Activated CD8-positive, alpha-beta memory T cell treated with anti-CD3 and anti-CD28 coated beads, Interleukin-2, amount 10 ng/mL, durations not matched to agents 7 days and 5 days (primary cell): ENCODE data around the gene TCFL5. TPM values are rescaled to one million over a fixed set of nuclear protein-coding genes. Genes with fewer than 3 reads are reported as not detected.
A peak's percentile ranks its signal among the peaks of the same experiment; 100 is the strongest.

Experiments
- ATAC-seq: fragments of 150-1000 bp; cut with Tn5 transposase; one replicate; pipeline ENCODE4 v1.10.0; 2021; ENCODE audit warnings: moderate library complexity
- CTCF ChIA-PET: fragments of 350-600 bp; sonication (Branson Sonifier 250); formaldehyde crosslinking; loops from one replicate; lab custom pipeline; 2021; ENCODE audit warnings: antibody characterized with exemption; lab: Charles Lee
- DNase-seq: peaks from one replicate; pipeline ENCODE4 v3.0.0-alpha.2; 2020
- H3K27ac Mint-ChIP-seq: one replicate; pipeline ENCODE4 v1.8.0; 2021; ENCODE audit warnings: mild to moderate bottlenecking, mixed read lengths
- H3K27me3 Mint-ChIP-seq: one replicate; pipeline ENCODE4 v1.8.0; 2021; ENCODE audit warnings: mixed read lengths
- H3K36me3 Mint-ChIP-seq: one replicate; pipeline ENCODE4 v1.8.0; 2021; ENCODE audit warnings: mild to moderate bottlenecking, mixed read lengths
- H3K4me1 Mint-ChIP-seq: one replicate; pipeline ENCODE4 v1.8.0; 2021; ENCODE audit warnings: mixed read lengths
- H3K4me3 Mint-ChIP-seq: one replicate; pipeline ENCODE4 v1.8.0; 2021; ENCODE audit warnings: mild to moderate bottlenecking, moderate library complexity, mixed read lengths
- H3K9me3 Mint-ChIP-seq: one replicate; pipeline ENCODE4 v1.8.0; 2022; ENCODE audit warnings: low read depth, mixed read lengths
- total RNA-seq, 2 experiments: library from RNA; stranded (reverse); gene quantifications; one replicate each; pipeline ENCODE4 v1.2.3, GENCODE V29; 2021

The TCFL5 gene
- total RNA-seq, 2 experiments from 2014 or later, result 6.6 to 6.7 TPM

- Mint-ChIP-seq H3K4me1 (peaks cover 9% of the 10 kb centered on the region), H3K27ac (no peak overlapping the region), H3K4me3 (no peak overlapping the region), H3K36me3 (no peaks in the 10 kb centered on the region), H3K9me3 (no peaks in the 10 kb centered on the region), H3K27me3 (no peaks in the 10 kb centered on the region)
- CTCF ChIA-PET, result no interaction called here
- DNase-seq (no peak), ATAC-seq (no peak)
Observed at GRCh38 chr20:62830251-62830650, 31.4 kb downstream of the TCFL5 start.

- no peaks in the 10 kb centered on the region for H3K9me3 Mint-ChIP-seq
- no peaks in the 10 kb centered on the region for H3K36me3 Mint-ChIP-seq
- H3K4me1 Mint-ChIP-seq, result peaks cover 9% of the 10 kb centered on the region
- ATAC-seq (no peak), DNase-seq (no peak)
- H3K27ac Mint-ChIP-seq, result no peak overlapping the region
- no peak overlapping the region for H3K4me3 Mint-ChIP-seq
- CTCF ChIA-PET, result no interaction called here
- no peaks in the 10 kb centered on the region for H3K27me3 Mint-ChIP-seq
Observed at GRCh38 chr20:62829231-62830230, 32.1 kb downstream of the TCFL5 start.

GRCh38 chr20:62828511-62829230 lies 33.0 kb downstream of the TCFL5 start:
- CTCF ChIA-PET, result no interaction called here
- DNase-seq (no peak), ATAC-seq (no peak)
- Mint-ChIP-seq H3K4me3 (no peak overlapping the region), H3K27ac (no peak overlapping the region), H3K4me1 (peaks cover 9% of the 10 kb centered on the region), H3K9me3 (no peaks in the 10 kb centered on the region), H3K36me3 (no peaks in the 10 kb centered on the region), H3K27me3 (no peaks in the 10 kb centered on the region)

- ATAC-seq (no peak), DNase-seq (no peak)
- no peaks in the 10 kb centered on the region for H3K27me3 Mint-ChIP-seq
- CTCF ChIA-PET, result interaction anchor here (0.6 kb wide), 1 partner anchor 328 kb away, joined by 3 read pairs; no protein-coding TSS in a partner anchor
- no peak overlapping the region for H3K27ac Mint-ChIP-seq
- H3K9me3 Mint-ChIP-seq, result no peaks in the 10 kb centered on the region
- no peak overlapping the region for H3K4me3 Mint-ChIP-seq
- peaks cover 9% of the 10 kb centered on the region for H3K4me1 Mint-ChIP-seq
- no peaks in the 10 kb centered on the region for H3K36me3 Mint-ChIP-seq
Observed at GRCh38 chr20:62828051-62828450, 33.6 kb downstream of the TCFL5 start.

- Mint-ChIP-seq H3K4me3 (no peak overlapping the region), H3K27ac (no peak overlapping the region), H3K9me3 (no peaks in the 10 kb centered on the region), H3K36me3 (no peaks in the 10 kb centered on the region), H3K4me1 (peaks cover 3% of the 10 kb centered on the region), H3K27me3 (no peaks in the 10 kb centered on the region)
- ATAC-seq (no peak), DNase-seq (no peak)
- CTCF ChIA-PET, result interaction anchor here (0.6 kb wide), 1 partner anchor 327 kb away, joined by 3 read pairs; no protein-coding TSS in a partner anchor
Observed at GRCh38 chr20:62827311-62828038, 34.1 kb downstream of the TCFL5 start.

- H3K4me1 Mint-ChIP-seq, result no peaks in the 10 kb centered on the region
- CTCF ChIA-PET, result no interaction called here
- ATAC-seq (no peak), DNase-seq (no peak)
- H3K36me3 Mint-ChIP-seq, result no peaks in the 10 kb centered on the region
- H3K9me3 Mint-ChIP-seq, result no peaks in the 10 kb centered on the region
- no peak overlapping the region for H3K4me3 Mint-ChIP-seq
- no peak overlapping the region for H3K27ac Mint-ChIP-seq
- no peaks in the 10 kb centered on the region for H3K27me3 Mint-ChIP-seq
Observed at GRCh38 chr20:62826646-62827310, 34.8 kb downstream of the TCFL5 start.

- CTCF ChIA-PET, result no interaction called here
- ATAC-seq (no peak), DNase-seq (no peak)
- H3K36me3 Mint-ChIP-seq, result no peaks in the 10 kb centered on the region
- H3K4me3 Mint-ChIP-seq, result no peak overlapping the region
- no peaks in the 10 kb centered on the region for H3K27me3 Mint-ChIP-seq
- H3K4me1 Mint-ChIP-seq, result no peaks in the 10 kb centered on the region
- H3K9me3 Mint-ChIP-seq, result no peaks in the 10 kb centered on the region
- no peak overlapping the region for H3K27ac Mint-ChIP-seq
Observed at GRCh38 chr20:62825986-62826645, 35.5 kb downstream of the TCFL5 start.

- ATAC-seq (no peak), DNase-seq (no peak)
- CTCF ChIA-PET, result interaction anchor here (0.8 kb wide), 1 partner anchor 17 kb away, joined by 3 read pairs; no protein-coding TSS in a partner anchor
- Mint-ChIP-seq H3K4me3 (no peak overlapping the region), H3K9me3 (no peaks in the 10 kb centered on the region), H3K27ac (no peak overlapping the region), H3K4me1 (no peaks in the 10 kb centered on the region), H3K36me3 (no peaks in the 10 kb centered on the region), H3K27me3 (no peaks in the 10 kb centered on the region)
Observed at GRCh38 chr20:62825333-62825985, 36.2 kb downstream of the TCFL5 start.

- Mint-ChIP-seq H3K4me3 (no peak overlapping the region), H3K4me1 (no peaks in the 10 kb centered on the region), H3K36me3 (no peaks in the 10 kb centered on the region), H3K9me3 (no peaks in the 10 kb centered on the region), H3K27ac (no peak overlapping the region), H3K27me3 (no peaks in the 10 kb centered on the region)
- ATAC-seq (peak; percentile 51), DNase-seq (no peak)
- CTCF ChIA-PET, result interaction anchor here (0.8 kb wide), 1 partner anchor 16 kb away, joined by 3 read pairs; no protein-coding TSS in a partner anchor
Observed at GRCh38 chr20:62824476-62825332, 36.9 kb downstream of the TCFL5 start.

GRCh38 chr20:62823688-62824475 lies 37.7 kb downstream of the TCFL5 start:
- Mint-ChIP-seq H3K36me3 (no peaks in the 10 kb centered on the region), H3K4me1 (no peaks in the 10 kb centered on the region), H3K9me3 (no peaks in the 10 kb centered on the region), H3K27ac (no peak overlapping the region), H3K4me3 (no peak overlapping the region), H3K27me3 (no peaks in the 10 kb centered on the region)
- CTCF ChIA-PET, result interaction anchor here (1.3 to 1.4 kb wide), 2 partner anchors 25 to 30 kb away, joined by 3 to 4 read pairs; no protein-coding TSS in a partner anchor
- no peak for ATAC-seq
- DNase-seq, result no peak
